ENCODE measurements around the gene VPS35.

The VPS35 gene

GRCh38 chr16:46714797-46715591 is 26.0 kb upstream of the VPS35 start:
- no peaks in the 10 kb centered on the region for H3F3A ChIP-seq (ENCODE audit: low read depth)
- no peaks in the 10 kb centered on the region for H3K9me3 ChIP-seq (ENCODE audit: insufficient read depth, low read depth, low read length)
- TF ChIP-seq EZH2phosphoT487 (IDR thresholded peaks at IDR 0.05; ENCODE audit: borderline replicate concordance) = no peak
- no peak for TF ChIP-seq CTCF (conservative IDR thresholded peaks at IDR 0.05; ENCODE audit: low read length)
- no peaks in the 10 kb centered on the region for H3K36me3 ChIP-seq (ENCODE audit: insufficient read depth, low read length)
- no peak overlapping the region for H2AFZ ChIP-seq (ENCODE audit: low read length)
- no peaks in the 10 kb centered on the region for H4K20me1 ChIP-seq (ENCODE audit: insufficient read depth, low read length, poor library complexity, severe bottlenecking)
- H3K9ac ChIP-seq (ENCODE audit: low read depth, low read length, poor library complexity, severe bottlenecking) = no peak overlapping the region
- no peak overlapping the region for H3K4me2 ChIP-seq (ENCODE audit: low read depth, low read length, poor library complexity, severe bottlenecking)
- no peaks in the 10 kb centered on the region for H3K9me2 ChIP-seq (replicated peaks; ENCODE audit: low read depth, low read length)
- no peak overlapping the region for H3K4me3 ChIP-seq (ENCODE audit: low read length, poor library complexity, severe bottlenecking)
- H3K4me1 ChIP-seq (ENCODE audit: insufficient read depth, low read length, poor library complexity, severe bottlenecking) = no peaks in the 10 kb centered on the region
- H3K79me2 ChIP-seq (ENCODE audit: insufficient read depth, low read length) = no peaks in the 10 kb centered on the region
- no peaks in the 10 kb centered on the region for H3K27me3 ChIP-seq (ENCODE audit: insufficient read depth, low read length, poor library complexity, severe bottlenecking)

GRCh38 chr16:46713634-46714033 is 24.7 kb upstream of the VPS35 start:
- Histone ChIP-seq H3K36me3 (ENCODE audit: insufficient read depth, low read length) (no peaks in the 10 kb centered on the region), H2AFZ (ENCODE audit: low read length) (no peak overlapping the region), H4K20me1 (ENCODE audit: insufficient read depth, low read length, poor library complexity, severe bottlenecking) (no peaks in the 10 kb centered on the region), H3K4me1 (ENCODE audit: insufficient read depth, low read length, poor library complexity, severe bottlenecking) (no peaks in the 10 kb centered on the region), H3K9me2 (replicated peaks; ENCODE audit: low read depth, low read length) (no peaks in the 10 kb centered on the region), H3K4me3 (ENCODE audit: low read length, poor library complexity, severe bottlenecking) (no peak overlapping the region), H3K9me3 (ENCODE audit: insufficient read depth, low read depth, low read length) (no peaks in the 10 kb centered on the region), H3K79me2 (ENCODE audit: insufficient read depth, low read length) (no peaks in the 10 kb centered on the region), H3K9ac (ENCODE audit: low read depth, low read length, poor library complexity, severe bottlenecking) (no peak overlapping the region), H3F3A (ENCODE audit: low read depth) (no peaks in the 10 kb centered on the region), H3K4me2 (ENCODE audit: low read depth, low read length, poor library complexity, severe bottlenecking) (no peak overlapping the region), H3K27me3 (ENCODE audit: insufficient read depth, low read length, poor library complexity, severe bottlenecking) (no peaks in the 10 kb centered on the region)
- TF ChIP-seq EZH2phosphoT487 (IDR thresholded peaks at IDR 0.05; ENCODE audit: borderline replicate concordance) = no peak
- TF ChIP-seq CTCF (conservative IDR thresholded peaks at IDR 0.05; ENCODE audit: low read length) = no peak

GRCh38 chr16:46712911-46713310 is 23.9 kb upstream of the VPS35 start:
- Histone ChIP-seq H3K4me3 (ENCODE audit: low read length, poor library complexity, severe bottlenecking) (no peak overlapping the region), H3F3A (ENCODE audit: low read depth) (no peaks in the 10 kb centered on the region), H3K9ac (ENCODE audit: low read depth, low read length, poor library complexity, severe bottlenecking) (no peak overlapping the region), H3K9me3 (ENCODE audit: insufficient read depth, low read depth, low read length) (no peaks in the 10 kb centered on the region), H3K4me2 (ENCODE audit: low read depth, low read length, poor library complexity, severe bottlenecking) (no peak overlapping the region), H3K36me3 (ENCODE audit: insufficient read depth, low read length) (no peaks in the 10 kb centered on the region), H4K20me1 (ENCODE audit: insufficient read depth, low read length, poor library complexity, severe bottlenecking) (no peaks in the 10 kb centered on the region), H2AFZ (ENCODE audit: low read length) (no peak overlapping the region), H3K9me2 (replicated peaks; ENCODE audit: low read depth, low read length) (no peaks in the 10 kb centered on the region), H3K79me2 (ENCODE audit: insufficient read depth, low read length) (no peaks in the 10 kb centered on the region), H3K27me3 (ENCODE audit: insufficient read depth, low read length, poor library complexity, severe bottlenecking) (no peaks in the 10 kb centered on the region), H3K4me1 (ENCODE audit: insufficient read depth, low read length, poor library complexity, severe bottlenecking) (no peaks in the 10 kb centered on the region)
- no peak for TF ChIP-seq CTCF (conservative IDR thresholded peaks at IDR 0.05; ENCODE audit: low read length)
- TF ChIP-seq EZH2phosphoT487 (IDR thresholded peaks at IDR 0.05; ENCODE audit: borderline replicate concordance) = no peak

Data from Loucy (cell line).